ENCODE data around the gene HLA-B. TPM values are rescaled to one million over a fixed set of nuclear protein-coding genes. Genes with fewer than 3 reads are reported as not detected.

HLA-B gene
- total RNA-seq, 2 donors from 2014 or later = 552 to 852 TPM

DNA sequence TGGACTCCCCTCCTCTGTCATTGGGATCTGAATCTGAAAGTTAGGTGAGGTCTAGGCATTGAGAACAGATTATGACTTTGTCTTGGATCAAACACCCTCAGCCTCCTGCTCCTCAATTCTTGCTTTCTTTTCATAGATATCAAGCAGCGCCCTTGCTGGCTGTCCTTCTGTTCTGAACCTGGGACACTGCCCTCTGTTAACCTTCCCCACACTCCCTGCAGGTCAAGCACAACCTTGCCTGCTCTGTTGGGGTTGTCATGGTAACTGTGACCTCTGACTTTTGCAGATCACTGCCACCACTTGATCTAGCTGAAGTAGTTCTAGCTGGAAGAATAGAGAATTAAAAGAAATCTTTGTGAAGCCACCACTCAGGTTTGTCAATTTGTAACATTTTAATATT, 30.0 kb upstream of the HLA-B start:
- Histone ChIP-seq H3K27me3 (replicated peaks; ENCODE audit: insufficient read depth) (no peaks in the 10 kb centered on the region), H3K9me3 (no peaks in the 10 kb centered on the region), H3K4me3 (no peak overlapping the region), H3K4me1 (ENCODE audit: control insufficient read depth in 1 of 2, low read depth in 2 of 2) (no peaks in the 10 kb centered on the region), H3K27ac (no peak overlapping the region), H3K36me3 (no peaks in the 10 kb centered on the region)
- DNase-seq (ENCODE audit: low spot score) (no peak), ATAC-seq (ENCODE audit: insufficient number of reproducible peaks, low FRiP score, low read depth) (no peak)
- TF ChIP-seq, protein P1, sequence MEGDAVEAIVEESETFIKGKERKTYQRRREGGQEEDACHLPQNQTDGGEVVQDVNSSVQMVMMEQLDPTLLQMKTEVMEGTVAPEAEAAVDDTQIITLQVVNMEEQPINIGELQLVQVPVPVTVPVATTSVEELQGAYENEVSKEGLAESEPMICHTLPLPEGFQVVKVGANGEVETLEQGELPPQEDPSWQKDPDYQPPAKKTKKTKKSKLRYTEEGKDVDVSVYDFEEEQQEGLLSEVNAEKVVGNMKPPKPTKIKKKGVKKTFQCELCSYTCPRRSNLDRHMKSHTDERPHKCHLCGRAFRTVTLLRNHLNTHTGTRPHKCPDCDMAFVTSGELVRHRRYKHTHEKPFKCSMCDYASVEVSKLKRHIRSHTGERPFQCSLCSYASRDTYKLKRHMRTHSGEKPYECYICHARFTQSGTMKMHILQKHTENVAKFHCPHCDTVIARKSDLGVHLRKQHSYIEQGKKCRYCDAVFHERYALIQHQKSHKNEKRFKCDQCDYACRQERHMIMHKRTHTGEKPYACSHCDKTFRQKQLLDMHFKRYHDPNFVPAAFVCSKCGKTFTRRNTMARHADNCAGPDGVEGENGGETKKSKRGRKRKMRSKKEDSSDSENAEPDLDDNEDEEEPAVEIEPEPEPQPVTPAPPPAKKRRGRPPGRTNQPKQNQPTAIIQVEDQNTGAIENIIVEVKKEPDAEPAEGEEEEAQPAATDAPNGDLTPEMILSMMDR (IDR thresholded peaks at IDR 0.05) = no peak

DNA sequence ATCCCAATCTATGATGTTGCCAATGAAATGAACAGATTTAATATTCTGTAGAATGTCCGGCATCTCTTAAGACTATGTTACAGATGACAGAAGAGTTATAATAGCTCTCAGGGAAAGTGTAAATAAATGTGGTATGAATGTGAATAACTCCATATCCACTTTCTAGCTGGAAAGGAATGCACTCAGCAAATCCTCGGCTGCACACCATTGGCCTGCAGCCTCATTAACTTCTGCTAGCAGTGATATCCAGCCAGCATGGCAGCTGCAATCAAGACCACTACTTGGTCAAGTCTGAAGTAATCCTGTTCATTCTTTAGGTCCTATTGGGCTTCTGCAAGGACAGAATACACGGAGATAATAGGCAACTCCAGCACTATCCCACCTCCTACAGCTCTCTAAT, 29.1 kb upstream of the HLA-B start:
- TF ChIP-seq, protein P1 (IDR thresholded peaks at IDR 0.05) = no peak
- Histone ChIP-seq H3K27ac (no peak overlapping the region), H3K27me3 (replicated peaks; ENCODE audit: insufficient read depth) (no peaks in the 10 kb centered on the region), H3K4me3 (no peak overlapping the region), H3K9me3 (no peaks in the 10 kb centered on the region), H3K4me1 (ENCODE audit: control insufficient read depth in 1 of 2, low read depth in 2 of 2) (no peaks in the 10 kb centered on the region), H3K36me3 (no peaks in the 10 kb centered on the region)
- ATAC-seq (ENCODE audit: insufficient number of reproducible peaks, low FRiP score, low read depth) = no peak
- DNase-seq (ENCODE audit: low spot score) = no peak

DNA sequence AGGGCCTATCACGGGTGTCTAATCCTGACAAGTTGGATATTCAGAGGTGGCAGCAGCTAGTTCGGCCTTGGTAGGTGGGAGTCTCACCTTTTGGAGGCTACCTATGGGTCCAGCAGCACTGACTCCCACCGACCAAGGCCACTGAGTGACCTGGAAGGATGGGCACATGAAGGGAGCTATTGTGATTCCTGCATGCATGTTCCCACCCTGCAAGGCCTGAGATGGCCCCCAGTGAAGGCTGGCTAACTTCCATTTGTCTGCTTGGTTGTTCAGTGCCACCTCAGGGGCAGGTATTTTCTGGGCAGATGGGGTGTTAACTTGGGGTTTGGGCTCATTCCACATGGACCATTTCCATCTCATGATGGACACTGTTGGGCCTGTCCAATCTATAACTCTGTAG, 28.1 kb upstream of the HLA-B start:
- ATAC-seq (ENCODE audit: insufficient number of reproducible peaks, low FRiP score, low read depth) = no peak
- no peak overlapping the region for H3K4me3 ChIP-seq
- TF ChIP-seq, protein P1 (IDR thresholded peaks at IDR 0.05) = no peak

DNA sequence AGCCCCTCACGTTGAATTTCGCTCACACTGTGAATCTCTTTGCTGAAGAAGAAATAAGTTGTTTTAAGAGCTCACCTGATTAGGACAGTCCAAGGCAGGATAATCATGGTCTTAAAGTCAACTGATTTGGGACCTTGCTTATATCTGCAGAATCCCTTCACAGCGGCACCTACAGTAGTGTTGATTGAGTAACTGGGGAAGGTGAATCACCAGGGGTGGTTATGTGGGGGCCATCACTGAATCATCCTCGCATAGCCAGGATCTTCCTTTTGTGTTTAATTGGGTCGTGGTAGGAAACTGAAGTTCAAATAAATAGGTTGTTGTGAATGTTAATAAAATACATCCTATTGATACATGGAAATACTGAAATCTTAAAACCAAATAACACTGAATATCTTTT, 26.2 kb upstream of the HLA-B start:
- Histone ChIP-seq H3K36me3 (no peaks in the 10 kb centered on the region), H3K4me1 (ENCODE audit: control insufficient read depth in 1 of 2, low read depth in 2 of 2) (no peaks in the 10 kb centered on the region), H3K27me3 (replicated peaks; ENCODE audit: insufficient read depth) (no peaks in the 10 kb centered on the region), H3K4me3 (no peak overlapping the region), H3K27ac (no peak overlapping the region), H3K9me3 (no peaks in the 10 kb centered on the region)
- TF ChIP-seq, protein P1 (IDR thresholded peaks at IDR 0.05) = no peak
- DNase-seq (ENCODE audit: low spot score) = no peak
- ATAC-seq (ENCODE audit: insufficient number of reproducible peaks, low FRiP score, low read depth) = no peak

More for the DNA sequence above, 28.1 kb upstream of the HLA-B start:
- Histone ChIP-seq H3K27ac (no peak overlapping the region), H3K4me1 (ENCODE audit: control insufficient read depth in 1 of 2, low read depth in 2 of 2) (no peaks in the 10 kb centered on the region), H3K27me3 (replicated peaks; ENCODE audit: insufficient read depth) (no peaks in the 10 kb centered on the region), H3K9me3 (no peaks in the 10 kb centered on the region), H3K36me3 (no peaks in the 10 kb centered on the region)
- DNase-seq (ENCODE audit: low spot score) = no peak

DNA sequence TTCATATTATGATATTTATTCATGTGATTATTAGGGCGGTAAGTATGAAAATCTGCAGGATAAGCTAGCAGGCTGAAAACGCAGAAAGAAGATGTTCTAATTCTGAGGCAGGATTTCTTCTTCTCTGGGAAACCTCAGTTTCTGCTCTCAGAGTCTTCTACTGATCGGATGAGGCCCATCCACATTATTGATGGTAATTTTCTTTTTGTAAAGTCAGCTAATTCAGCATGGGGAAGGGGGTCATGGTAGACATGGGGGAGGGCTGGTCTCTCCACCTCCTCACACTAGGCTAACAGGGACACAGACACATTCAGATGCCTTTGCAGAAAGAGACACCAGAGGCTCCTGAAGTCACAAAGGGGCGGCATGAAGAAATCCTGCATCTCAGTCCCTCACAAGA, 24.7 kb upstream of the HLA-B start:
- TF ChIP-seq, protein P1 (IDR thresholded peaks at IDR 0.05) = no peak
- Histone ChIP-seq H3K9me3 (no peaks in the 10 kb centered on the region), H3K4me1 (ENCODE audit: control insufficient read depth in 1 of 2, low read depth in 2 of 2) (no peaks in the 10 kb centered on the region), H3K27ac (no peak overlapping the region), H3K27me3 (replicated peaks; ENCODE audit: insufficient read depth) (no peaks in the 10 kb centered on the region), H3K4me3 (no peak overlapping the region), H3K36me3 (no peaks in the 10 kb centered on the region)
- DNase-seq (ENCODE audit: low spot score) (no peak), ATAC-seq (ENCODE audit: insufficient number of reproducible peaks, low FRiP score, low read depth) (no peak)

All from thoracic aorta (tissue), 2 donors.